ENCODE results near the gene HK3.

Gene HK3

DNA sequence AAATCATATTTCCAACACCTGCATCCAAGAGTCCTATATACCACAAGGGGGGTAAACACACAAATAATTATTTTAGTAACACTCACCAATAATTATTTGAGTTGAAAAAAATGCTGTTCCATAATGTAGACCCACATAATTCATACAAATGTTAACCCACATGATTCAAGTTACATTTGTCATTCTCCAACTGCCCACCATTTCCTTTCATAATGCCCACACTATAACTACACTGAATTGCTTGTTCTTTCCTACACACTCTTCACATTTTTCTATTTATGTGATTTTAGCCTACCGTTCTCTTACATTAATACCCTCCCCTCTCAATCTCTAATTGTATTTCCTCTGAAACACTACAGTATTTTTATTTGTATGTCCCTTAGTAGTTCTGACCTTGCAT lies 35.9 kb upstream of the HK3 start:
- TF ChIP-seq, protein P1, sequence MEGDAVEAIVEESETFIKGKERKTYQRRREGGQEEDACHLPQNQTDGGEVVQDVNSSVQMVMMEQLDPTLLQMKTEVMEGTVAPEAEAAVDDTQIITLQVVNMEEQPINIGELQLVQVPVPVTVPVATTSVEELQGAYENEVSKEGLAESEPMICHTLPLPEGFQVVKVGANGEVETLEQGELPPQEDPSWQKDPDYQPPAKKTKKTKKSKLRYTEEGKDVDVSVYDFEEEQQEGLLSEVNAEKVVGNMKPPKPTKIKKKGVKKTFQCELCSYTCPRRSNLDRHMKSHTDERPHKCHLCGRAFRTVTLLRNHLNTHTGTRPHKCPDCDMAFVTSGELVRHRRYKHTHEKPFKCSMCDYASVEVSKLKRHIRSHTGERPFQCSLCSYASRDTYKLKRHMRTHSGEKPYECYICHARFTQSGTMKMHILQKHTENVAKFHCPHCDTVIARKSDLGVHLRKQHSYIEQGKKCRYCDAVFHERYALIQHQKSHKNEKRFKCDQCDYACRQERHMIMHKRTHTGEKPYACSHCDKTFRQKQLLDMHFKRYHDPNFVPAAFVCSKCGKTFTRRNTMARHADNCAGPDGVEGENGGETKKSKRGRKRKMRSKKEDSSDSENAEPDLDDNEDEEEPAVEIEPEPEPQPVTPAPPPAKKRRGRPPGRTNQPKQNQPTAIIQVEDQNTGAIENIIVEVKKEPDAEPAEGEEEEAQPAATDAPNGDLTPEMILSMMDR (IDR thresholded peaks at IDR 0.05; ENCODE audit: borderline replicate concordance, insufficient read depth, low read depth, low read length) = no peak

DNA sequence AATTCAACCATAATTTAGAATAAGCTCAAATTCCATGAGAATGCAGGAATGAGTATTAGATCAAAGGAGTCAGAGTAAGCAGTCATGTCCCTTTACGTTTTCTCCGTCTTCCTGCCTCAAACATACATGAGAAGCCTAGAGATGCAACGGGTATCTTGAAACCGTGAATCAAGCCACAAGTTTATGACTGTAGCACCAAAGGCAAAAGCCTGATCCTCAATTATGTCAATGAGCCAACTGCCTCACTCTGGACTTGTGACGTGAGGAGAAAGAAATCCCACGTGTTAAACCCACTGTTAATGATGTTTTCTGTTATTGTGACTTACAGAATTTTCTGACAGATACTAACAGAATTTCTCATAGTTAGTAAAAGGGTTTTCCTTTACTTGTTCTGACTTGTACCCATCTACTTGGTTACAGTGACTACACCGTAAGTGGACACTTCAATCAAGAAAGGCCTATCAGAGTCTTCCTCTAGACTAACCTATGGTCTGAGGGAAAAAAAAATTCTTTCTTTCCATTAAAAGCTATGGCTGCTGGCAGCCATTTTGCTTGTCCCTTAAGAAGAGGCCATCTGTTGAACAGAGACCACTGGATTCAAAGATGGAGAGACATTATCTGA lies 35.3 kb upstream of the HK3 start:
- TF ChIP-seq, protein P1 (IDR thresholded peaks at IDR 0.05; ENCODE audit: borderline replicate concordance, insufficient read depth, low read depth, low read length) = no peak
- no peak overlapping the region for H3K4me3 ChIP-seq (ENCODE audit: low read depth, low read length)

More for the DNA sequence above, 35.9 kb upstream of the HK3 start:
- no peak overlapping the region for H3K4me3 ChIP-seq (ENCODE audit: low read depth, low read length)

DNA sequence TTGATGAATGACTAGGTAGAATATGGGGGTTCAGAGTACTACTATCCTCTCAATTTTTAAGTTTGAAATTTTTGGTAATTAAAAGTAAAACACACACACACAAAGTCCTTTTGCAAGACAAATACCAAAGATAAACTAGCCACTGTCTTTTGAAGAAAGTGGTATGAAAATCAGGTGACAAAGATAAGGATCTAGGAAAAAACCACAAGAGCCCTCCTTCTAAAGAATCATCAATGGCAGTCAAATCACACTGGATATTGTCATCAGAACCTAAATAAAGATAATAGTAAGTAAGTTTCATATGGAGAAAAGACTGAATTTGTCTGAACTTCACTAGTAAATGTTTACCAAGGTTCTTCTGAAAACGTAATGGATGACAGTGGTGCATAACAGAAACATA lies 30.5 kb upstream of the HK3 start:
- H3K4me3 ChIP-seq (ENCODE audit: low read depth, low read length) = no peak overlapping the region
- TF ChIP-seq, protein P1 (IDR thresholded peaks at IDR 0.05; ENCODE audit: borderline replicate concordance, insufficient read depth, low read depth, low read length) = no peak

DNA sequence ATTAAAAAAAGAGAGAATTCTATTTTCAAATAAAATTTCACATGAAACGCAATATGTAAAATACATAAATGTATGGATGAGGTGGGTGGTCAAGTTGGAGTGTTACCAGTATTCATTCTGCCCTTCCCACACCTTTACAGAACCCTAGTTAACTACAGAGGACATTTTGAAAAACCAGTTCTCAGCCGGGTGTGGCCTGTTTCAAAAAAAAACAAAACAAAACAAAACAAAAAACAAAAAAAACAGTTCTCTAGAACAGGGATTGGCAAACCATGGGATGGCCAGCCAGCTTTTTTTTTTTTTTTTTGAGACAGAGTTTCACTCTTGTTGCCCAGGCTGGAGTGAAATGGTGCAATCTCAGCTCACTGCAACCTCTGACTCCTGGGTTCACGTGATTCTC lies 28.4 kb upstream of the HK3 start:
- TF ChIP-seq, protein P1 (IDR thresholded peaks at IDR 0.05; ENCODE audit: borderline replicate concordance, insufficient read depth, low read depth, low read length) = no peak
- no peak overlapping the region for H3K4me3 ChIP-seq (ENCODE audit: low read depth, low read length)

DNA sequence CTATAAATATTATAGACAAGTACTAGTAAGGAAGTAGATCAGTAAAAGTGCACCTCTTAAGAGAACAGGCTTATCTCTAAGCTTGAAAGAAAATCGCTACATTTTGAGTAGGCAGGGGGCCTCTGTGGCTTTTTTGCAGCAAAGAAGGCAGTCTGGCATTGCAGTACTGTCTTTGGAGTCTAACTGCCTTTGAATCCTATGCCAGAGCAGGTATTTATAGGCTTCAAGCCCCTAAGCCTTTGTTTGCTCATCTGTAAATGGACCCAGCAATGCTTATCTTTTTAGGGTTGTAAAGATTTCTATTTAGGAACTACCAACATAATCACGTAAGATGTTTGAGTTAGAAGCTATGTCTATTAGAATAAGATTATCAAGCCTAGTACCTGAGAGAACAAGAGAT lies 23.7 kb upstream of the HK3 start:
- TF ChIP-seq, protein P1 (IDR thresholded peaks at IDR 0.05; ENCODE audit: borderline replicate concordance, insufficient read depth, low read depth, low read length) = no peak
- no peak overlapping the region for H3K4me3 ChIP-seq (ENCODE audit: low read depth, low read length)

DNA sequence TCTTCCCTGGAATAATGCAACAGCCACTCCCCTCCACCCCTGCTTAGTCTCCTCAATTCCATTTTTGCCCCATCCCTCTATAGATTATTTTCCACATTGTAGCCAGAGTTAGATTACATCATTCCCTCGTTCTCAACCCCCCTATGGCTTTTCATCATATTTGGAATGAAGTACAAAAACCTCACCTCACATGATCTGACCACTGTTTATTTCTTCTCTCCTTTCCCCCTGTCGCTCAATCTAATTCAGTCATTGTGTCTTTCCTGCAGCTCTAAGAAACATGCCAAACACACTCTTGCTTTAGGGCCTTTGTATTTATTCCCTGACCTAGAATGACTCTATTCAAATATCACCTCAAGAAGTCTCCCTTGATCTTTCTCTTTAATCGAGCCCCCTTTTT lies 22.6 kb upstream of the HK3 start:
- H3K4me3 ChIP-seq (ENCODE audit: low read depth, low read length) = no peak overlapping the region
- TF ChIP-seq, protein P1 (IDR thresholded peaks at IDR 0.05; ENCODE audit: borderline replicate concordance, insufficient read depth, low read depth, low read length) = no peak

DNA sequence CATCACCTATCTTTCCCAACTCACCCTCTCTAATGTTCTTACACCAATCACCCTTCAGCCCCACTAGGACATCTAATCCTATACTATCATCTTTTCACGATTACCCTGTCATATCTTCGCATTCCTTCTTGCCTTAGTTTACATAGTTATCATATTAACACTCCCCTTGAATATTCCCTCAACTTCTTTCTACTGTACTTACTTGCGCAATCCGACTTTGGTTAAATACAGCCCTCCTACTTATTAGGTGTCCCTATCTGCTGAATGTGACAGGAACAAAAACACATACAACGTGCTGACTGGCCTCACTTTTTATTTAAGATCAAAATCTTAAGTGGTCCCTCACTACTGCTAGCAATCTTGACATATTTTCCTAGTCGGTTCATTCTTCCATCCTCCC lies 19.5 kb upstream of the HK3 start:
- TF ChIP-seq, protein P1 (IDR thresholded peaks at IDR 0.05; ENCODE audit: borderline replicate concordance, insufficient read depth, low read depth, low read length) = no peak
- H3K4me3 ChIP-seq (ENCODE audit: low read depth, low read length) = no peak overlapping the region
